HEK293 (cell line): ENCODE data around the gene CTNNA2.

Experiments
- CTCF ChIP-seq: fragments of 450-650 bp; formaldehyde crosslinking; IDR thresholded peaks from 2 replicates; pipeline ENCODE4 v1.5.1; 2016; ENCODE audit warnings: missing biosample characterization, missing genetic modification characterization
- MEIS1 ChIP-seq: sonication (generic); formaldehyde crosslinking; IDR thresholded peaks from 2 replicates; pipeline ENCODE4 v1.8.1; 2022; ENCODE audit warnings: missing genetic modification reagents, mild to moderate bottlenecking, borderline replicate concordance
- ZFP69B ChIP-seq: fragments of 450-650 bp; formaldehyde crosslinking; IDR thresholded peaks from 2 replicates; pipeline ENCODE4 v1.5.1; 2016; ENCODE audit warnings: missing biosample characterization, missing genetic modification characterization
- ZIC2 ChIP-seq: fragments of 450-650 bp; formaldehyde crosslinking; IDR thresholded peaks from 2 replicates; pipeline ENCODE4 v1.5.1; 2016; ENCODE audit warnings: missing biosample characterization, missing genetic modification characterization
- ZNF114 ChIP-seq: fragments of 450-650 bp; formaldehyde crosslinking; IDR thresholded peaks from 2 replicates; pipeline ENCODE4 v1.5.0; 2017; ENCODE audit warnings: missing biosample characterization, missing genetic modification characterization
- ZNF138 ChIP-seq: fragments of 450-650 bp; formaldehyde crosslinking; IDR thresholded peaks from 2 replicates; pipeline ENCODE4 v1.5.1; 2016; ENCODE audit warnings: missing biosample characterization, missing genetic modification characterization, borderline replicate concordance
- ZNF223 ChIP-seq: fragments of 450-650 bp; formaldehyde crosslinking; IDR thresholded peaks from 2 replicates; pipeline ENCODE4 v1.5.1; 2016; ENCODE audit warnings: missing biosample characterization, missing genetic modification characterization
- ZNF23 ChIP-seq: fragments of 450-650 bp; formaldehyde crosslinking; IDR thresholded peaks from 2 replicates; pipeline ENCODE4 v1.5.1; 2016; ENCODE audit warnings: missing biosample characterization, missing genetic modification characterization, borderline replicate concordance
- ZNF248 ChIP-seq: fragments of 450-650 bp; formaldehyde crosslinking; IDR thresholded peaks from 2 replicates; pipeline ENCODE4 v1.5.1; 2017; ENCODE audit warnings: missing biosample characterization, missing genetic modification characterization
- ZNF544 ChIP-seq: fragments of 450-650 bp; formaldehyde crosslinking; IDR thresholded peaks from 2 replicates; pipeline ENCODE4 v1.5.0; 2017; ENCODE audit warnings: missing biosample characterization, missing genetic modification characterization
- TF ChIP-seq, protein P1 (sequence below): fragments of 450-650 bp; formaldehyde crosslinking; IDR thresholded peaks from 2 replicates; pipeline ENCODE4 v1.5.1; 2016; ENCODE audit warnings: missing biosample characterization, missing genetic modification characterization
- TF ChIP-seq, protein P2 (sequence below): fragments of 450-650 bp; formaldehyde crosslinking; IDR thresholded peaks from 2 replicates; pipeline ENCODE4 v1.5.1; 2016; ENCODE audit warnings: missing biosample characterization, missing genetic modification characterization
- TF ChIP-seq, protein P3 (sequence below): fragments of 450-650 bp; formaldehyde crosslinking; IDR thresholded peaks from 2 replicates; pipeline ENCODE4 v1.5.1; 2016; ENCODE audit warnings: missing biosample characterization, missing genetic modification characterization, borderline replicate concordance
- TF ChIP-seq, protein P4 (sequence below): IDR thresholded peaks from 2 replicates; pipeline ENCODE4 v1.6.1; 2011; ENCODE audit warnings: mild to moderate bottlenecking, low read depth, low read length, borderline replicate concordance

DNA sequence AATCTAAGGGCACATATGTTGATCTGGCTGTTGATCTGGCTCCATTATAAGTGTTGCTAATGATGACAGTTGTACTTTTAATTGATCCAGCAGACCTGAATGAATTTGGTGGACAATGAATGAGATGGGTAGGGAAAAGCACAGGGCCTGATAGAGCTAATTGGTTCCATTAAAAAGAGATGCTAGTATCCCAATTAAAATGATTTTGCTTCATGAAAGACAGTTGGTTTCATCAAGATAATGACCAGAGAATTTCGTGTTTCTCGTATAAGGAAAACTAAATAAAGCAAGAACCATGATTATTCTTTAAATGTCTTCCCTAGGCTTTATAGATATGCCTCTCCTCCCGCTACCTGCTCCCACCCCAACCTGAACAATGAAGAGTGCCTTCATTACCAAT, 900.3 kb downstream of the CTNNA2 start:
- TF ChIP-seq ZFP69B (tag by site-specific recombination), result no peak
- TF ChIP-seq ZNF138 (tag by site-specific recombination), result no peak
- no peak for TF ChIP-seq ZNF114 (tag by site-specific recombination)
- TF ChIP-seq, protein P1, sequence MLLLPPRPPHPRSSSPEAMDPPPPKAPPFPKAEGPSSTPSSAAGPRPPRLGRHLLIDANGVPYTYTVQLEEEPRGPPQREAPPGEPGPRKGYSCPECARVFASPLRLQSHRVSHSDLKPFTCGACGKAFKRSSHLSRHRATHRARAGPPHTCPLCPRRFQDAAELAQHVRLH, result no peak
- TF ChIP-seq, protein P2, sequence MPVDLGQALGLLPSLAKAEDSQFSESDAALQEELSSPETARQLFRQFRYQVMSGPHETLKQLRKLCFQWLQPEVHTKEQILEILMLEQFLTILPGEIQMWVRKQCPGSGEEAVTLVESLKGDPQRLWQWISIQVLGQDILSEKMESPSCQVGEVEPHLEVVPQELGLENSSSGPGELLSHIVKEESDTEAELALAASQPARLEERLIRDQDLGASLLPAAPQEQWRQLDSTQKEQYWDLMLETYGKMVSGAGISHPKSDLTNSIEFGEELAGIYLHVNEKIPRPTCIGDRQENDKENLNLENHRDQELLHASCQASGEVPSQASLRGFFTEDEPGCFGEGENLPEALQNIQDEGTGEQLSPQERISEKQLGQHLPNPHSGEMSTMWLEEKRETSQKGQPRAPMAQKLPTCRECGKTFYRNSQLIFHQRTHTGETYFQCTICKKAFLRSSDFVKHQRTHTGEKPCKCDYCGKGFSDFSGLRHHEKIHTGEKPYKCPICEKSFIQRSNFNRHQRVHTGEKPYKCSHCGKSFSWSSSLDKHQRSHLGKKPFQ (tag by site-specific recombination), result no peak
- no peak for TF ChIP-seq MEIS1 (CRISPR knock-in tag)
- TF ChIP-seq CTCF, result no peak
- TF ChIP-seq ZNF248, result no peak
- no peak for TF ChIP-seq ZIC2 (tag by site-specific recombination)
- TF ChIP-seq, protein P3, sequence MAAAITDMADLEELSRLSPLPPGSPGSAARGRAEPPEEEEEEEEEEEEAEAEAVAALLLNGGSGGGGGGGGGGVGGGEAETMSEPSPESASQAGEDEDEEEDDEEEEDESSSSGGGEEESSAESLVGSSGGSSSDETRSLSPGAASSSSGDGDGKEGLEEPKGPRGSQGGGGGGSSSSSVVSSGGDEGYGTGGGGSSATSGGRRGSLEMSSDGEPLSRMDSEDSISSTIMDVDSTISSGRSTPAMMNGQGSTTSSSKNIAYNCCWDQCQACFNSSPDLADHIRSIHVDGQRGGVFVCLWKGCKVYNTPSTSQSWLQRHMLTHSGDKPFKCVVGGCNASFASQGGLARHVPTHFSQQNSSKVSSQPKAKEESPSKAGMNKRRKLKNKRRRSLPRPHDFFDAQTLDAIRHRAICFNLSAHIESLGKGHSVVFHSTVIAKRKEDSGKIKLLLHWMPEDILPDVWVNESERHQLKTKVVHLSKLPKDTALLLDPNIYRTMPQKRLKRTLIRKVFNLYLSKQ (tag by site-specific recombination), result no peak
- TF ChIP-seq ZNF223 (tag by site-specific recombination), result no peak
- no peak for TF ChIP-seq ZNF544 (tag by site-specific recombination)
- TF ChIP-seq, protein P4, sequence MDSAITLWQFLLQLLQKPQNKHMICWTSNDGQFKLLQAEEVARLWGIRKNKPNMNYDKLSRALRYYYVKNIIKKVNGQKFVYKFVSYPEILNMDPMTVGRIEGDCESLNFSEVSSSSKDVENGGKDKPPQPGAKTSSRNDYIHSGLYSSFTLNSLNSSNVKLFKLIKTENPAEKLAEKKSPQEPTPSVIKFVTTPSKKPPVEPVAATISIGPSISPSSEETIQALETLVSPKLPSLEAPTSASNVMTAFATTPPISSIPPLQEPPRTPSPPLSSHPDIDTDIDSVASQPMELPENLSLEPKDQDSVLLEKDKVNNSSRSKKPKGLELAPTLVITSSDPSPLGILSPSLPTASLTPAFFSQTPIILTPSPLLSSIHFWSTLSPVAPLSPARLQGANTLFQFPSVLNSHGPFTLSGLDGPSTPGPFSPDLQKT, result no peak
- no peak for TF ChIP-seq ZNF23
